OCI-LY3 (cell line): ENCODE data around the gene ALDH9A1.

ENCODE experiments used
- H2AFZ ChIP-seq: fragments of 200-600, 300-600 bp; shearing (Covaris generic); 2 replicates; pipeline ENCODE4 v1.6.0; 2014; ENCODE audit warnings: antibody characterized with exemption, low read depth, low read length
- H3K27ac ChIP-seq: fragments of 200-600, 300-600 bp; sonication (generic); 2 replicates; pipeline ENCODE4 v1.5.1; 2014; ENCODE audit warnings: mild to moderate bottlenecking, low read length, moderate library complexity, mixed read lengths
- H3K27me3 ChIP-seq: fragments of 200-600, 300-600 bp; sonication (generic); 2 replicates; pipeline ENCODE4 v1.6.1; 2014; ENCODE audit warnings: low read depth, low read length, mixed read lengths
- H3K36me3 ChIP-seq: fragments of 200-600, 300-600 bp; sonication (generic); replicated peaks from 2 replicates; pipeline ENCODE3; 2014; ENCODE audit warnings: low read depth, low read length, mixed read lengths
- H3K4me1 ChIP-seq: fragments of 300-600, 200-600 bp; sonication (generic); 2 replicates; pipeline ENCODE4 v1.6.1; 2014; ENCODE audit warnings: low read length, mixed read lengths
- H3K4me2 ChIP-seq: fragments of 200-600, 300-600 bp; sonication (generic); 2 replicates; pipeline ENCODE4 v1.6.1; 2014; ENCODE audit warnings: low read length, mixed read lengths
- H3K4me3 ChIP-seq: fragments of 300-600, 200-600 bp; sonication (generic); 2 replicates; pipeline ENCODE4 v1.5.1; 2014; ENCODE audit warnings: antibody characterized with exemption, mild to moderate bottlenecking, low read length, moderate library complexity
- H3K79me2 ChIP-seq: fragments of 300-600, 200-600 bp; shearing (Covaris generic); 2 replicates; pipeline ENCODE4 v1.6.1; 2014; ENCODE audit warnings: mild to moderate bottlenecking, low read length, mixed read lengths
- H3K9ac ChIP-seq: fragments of 300-600, 200-600 bp; shearing (Covaris generic); 2 replicates; pipeline ENCODE4 v1.6.0; 2014; ENCODE audit warnings: mild to moderate bottlenecking, low read length, moderate library complexity
- H3K9me3 ChIP-seq: fragments of 200-600, 300-600 bp; shearing (Covaris generic); 2 replicates; pipeline ENCODE4 v1.6.1; 2014; ENCODE audit warnings: low read length, mixed read lengths; ENCODE audit not compliant: insufficient read depth
- H4K20me1 ChIP-seq: fragments of 200-600, 300-600 bp; sonication (generic); 2 replicates; pipeline ENCODE4 v1.6.1; 2016; ENCODE audit warnings: low read length, mixed read lengths; ENCODE audit not compliant: insufficient read depth
- EZH2phosphoT487 ChIP-seq: fragments of 200-600 bp; shearing (Covaris generic); IDR thresholded peaks from 2 replicates; pipeline ENCODE4 v1.6.1; 2018; ENCODE audit warnings: antibody characterized with exemption, mixed run types, low read depth
- TF ChIP-seq, protein P1 (sequence below): fragments of 200-600, 300-600 bp; sonication (generic); IDR thresholded peaks from 2 replicates; pipeline ENCODE4 v1.5.1; 2014; ENCODE audit warnings: antibody characterized with exemption, low read length, low read depth

The ALDH9A1 gene

DNA sequence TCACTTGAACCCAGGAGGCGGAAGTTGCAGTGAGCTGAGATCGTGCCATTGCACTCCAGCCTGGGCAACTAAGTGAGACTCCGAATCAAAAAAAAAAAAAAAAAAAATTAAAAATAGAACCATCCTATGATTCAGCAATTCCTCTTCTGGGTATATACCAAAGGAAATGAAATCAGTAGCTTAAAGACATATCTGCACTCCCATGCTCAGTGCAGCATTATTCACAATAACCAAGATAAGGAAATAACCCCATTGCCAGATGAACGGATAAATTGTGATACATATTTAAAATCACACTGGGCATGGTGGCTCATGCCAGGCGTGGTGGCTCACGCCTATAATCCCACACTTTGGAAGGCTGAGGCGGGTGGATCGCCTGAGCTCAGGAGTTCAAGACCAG lies 23.8 kb downstream of the ALDH9A1 start:
- Histone ChIP-seq H2AFZ (no peak overlapping the region), H3K9ac (no peak overlapping the region), H3K79me2 (no peaks in the 10 kb centered on the region), H3K36me3 (peaks cover 29% of the 10 kb centered on the region), H3K4me3 (no peak overlapping the region), H3K4me1 (no peaks in the 10 kb centered on the region), H3K27ac (no peak overlapping the region), H3K9me3 (no peaks in the 10 kb centered on the region), H4K20me1 (no peaks in the 10 kb centered on the region), H3K27me3 (no peaks in the 10 kb centered on the region), H3K4me2 (no peak overlapping the region)
- TF ChIP-seq, protein P1, sequence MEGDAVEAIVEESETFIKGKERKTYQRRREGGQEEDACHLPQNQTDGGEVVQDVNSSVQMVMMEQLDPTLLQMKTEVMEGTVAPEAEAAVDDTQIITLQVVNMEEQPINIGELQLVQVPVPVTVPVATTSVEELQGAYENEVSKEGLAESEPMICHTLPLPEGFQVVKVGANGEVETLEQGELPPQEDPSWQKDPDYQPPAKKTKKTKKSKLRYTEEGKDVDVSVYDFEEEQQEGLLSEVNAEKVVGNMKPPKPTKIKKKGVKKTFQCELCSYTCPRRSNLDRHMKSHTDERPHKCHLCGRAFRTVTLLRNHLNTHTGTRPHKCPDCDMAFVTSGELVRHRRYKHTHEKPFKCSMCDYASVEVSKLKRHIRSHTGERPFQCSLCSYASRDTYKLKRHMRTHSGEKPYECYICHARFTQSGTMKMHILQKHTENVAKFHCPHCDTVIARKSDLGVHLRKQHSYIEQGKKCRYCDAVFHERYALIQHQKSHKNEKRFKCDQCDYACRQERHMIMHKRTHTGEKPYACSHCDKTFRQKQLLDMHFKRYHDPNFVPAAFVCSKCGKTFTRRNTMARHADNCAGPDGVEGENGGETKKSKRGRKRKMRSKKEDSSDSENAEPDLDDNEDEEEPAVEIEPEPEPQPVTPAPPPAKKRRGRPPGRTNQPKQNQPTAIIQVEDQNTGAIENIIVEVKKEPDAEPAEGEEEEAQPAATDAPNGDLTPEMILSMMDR, result no peak
- no peak for TF ChIP-seq EZH2phosphoT487

DNA sequence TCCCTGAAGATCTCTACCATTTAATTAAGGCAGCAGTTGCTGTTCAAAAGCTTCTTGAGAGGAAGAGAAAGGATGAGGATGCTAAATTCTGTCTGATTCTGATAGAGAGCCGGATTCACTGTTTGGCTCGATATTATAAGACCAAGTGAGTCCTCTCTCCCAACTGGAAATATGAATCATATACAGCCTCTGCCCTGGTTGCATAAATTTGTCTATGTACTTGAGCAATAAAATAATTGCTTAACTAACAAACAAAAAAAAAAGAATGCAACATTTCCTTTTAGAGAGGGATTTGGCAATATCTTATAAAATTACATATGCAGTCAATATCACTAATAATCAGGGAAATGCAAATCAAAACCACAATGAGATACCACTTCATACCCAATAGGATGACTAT lies 26.8 kb downstream of the ALDH9A1 start:
- no peaks in the 10 kb centered on the region for H3K4me1 ChIP-seq
- no peak overlapping the region for H3K9ac ChIP-seq
- no peaks in the 10 kb centered on the region for H4K20me1 ChIP-seq
- no peaks in the 10 kb centered on the region for H3K27me3 ChIP-seq
- H2AFZ ChIP-seq, result no peak overlapping the region
- H3K79me2 ChIP-seq, result no peaks in the 10 kb centered on the region
- no peaks in the 10 kb centered on the region for H3K9me3 ChIP-seq
- H3K4me3 ChIP-seq, result no peak overlapping the region
- no peak for TF ChIP-seq EZH2phosphoT487
- TF ChIP-seq, protein P1, result no peak
- no peak overlapping the region for H3K27ac ChIP-seq
- H3K36me3 ChIP-seq, result peaks cover 33% of the 10 kb centered on the region
- no peak overlapping the region for H3K4me2 ChIP-seq

DNA sequence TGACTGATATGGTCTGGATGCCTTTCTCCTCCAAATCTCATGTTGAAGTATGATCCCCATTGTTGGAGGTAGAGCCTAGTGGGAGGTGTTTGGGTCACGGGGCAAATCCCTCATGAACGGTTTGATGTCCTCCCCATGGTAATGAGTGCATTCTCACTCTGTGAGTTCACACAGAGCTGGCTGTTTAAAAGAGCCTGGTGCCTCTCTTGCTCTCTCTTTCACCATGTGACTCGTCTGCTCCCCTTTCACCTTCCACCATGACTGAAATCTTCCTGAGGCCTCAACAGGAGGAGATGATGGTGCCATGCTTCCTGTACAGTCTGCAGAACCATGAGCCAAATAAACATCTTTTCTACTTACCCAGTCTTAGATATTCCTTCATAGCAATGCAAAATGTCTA lies 30.2 kb downstream of the ALDH9A1 start:
- Histone ChIP-seq H3K79me2 (no peaks in the 10 kb centered on the region), H3K27ac (no peak overlapping the region), H3K9me3 (no peaks in the 10 kb centered on the region), H3K4me1 (no peaks in the 10 kb centered on the region), H3K36me3 (peaks cover 56% of the 10 kb centered on the region), H3K9ac (no peak overlapping the region), H4K20me1 (no peaks in the 10 kb centered on the region), H3K4me2 (no peak overlapping the region), H2AFZ (no peak overlapping the region), H3K4me3 (no peak overlapping the region), H3K27me3 (no peaks in the 10 kb centered on the region)
- TF ChIP-seq, protein P1, result no peak
- no peak for TF ChIP-seq EZH2phosphoT487

DNA sequence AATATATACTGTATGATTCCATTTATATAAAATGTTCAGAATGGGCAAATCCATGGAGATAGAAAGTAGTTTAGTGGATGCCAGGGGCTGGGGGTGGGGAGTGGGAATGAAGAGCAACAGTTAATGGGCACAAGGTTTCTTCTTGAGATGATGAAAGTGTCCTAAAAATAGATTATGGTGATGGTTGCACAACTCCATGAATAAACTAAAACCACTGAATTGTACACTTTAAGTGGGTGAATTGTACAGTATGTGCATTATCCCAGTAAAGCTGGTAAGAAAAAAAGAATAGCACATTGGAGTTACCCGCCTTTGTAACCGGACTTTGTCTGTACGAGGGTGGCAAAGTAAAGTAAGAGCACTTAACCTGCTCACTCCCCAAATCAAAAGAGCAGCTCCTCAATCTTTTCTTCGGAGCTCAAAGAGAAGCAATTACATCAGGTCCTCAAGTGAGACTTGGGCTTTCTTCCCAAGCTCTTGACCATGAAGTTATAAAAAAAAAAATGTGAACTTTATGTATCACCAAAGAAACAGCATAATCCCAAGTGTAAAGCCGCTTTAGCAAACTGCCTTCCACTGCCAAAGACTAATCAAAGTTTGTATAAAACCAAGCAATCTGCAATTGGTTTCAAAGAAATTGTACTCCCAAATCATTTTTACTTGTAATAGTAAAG lies 32.1 kb downstream of the ALDH9A1 start:
- Histone ChIP-seq H3K79me2 (no peaks in the 10 kb centered on the region), H3K4me2 (no peak overlapping the region), H3K27me3 (no peaks in the 10 kb centered on the region), H3K4me1 (no peaks in the 10 kb centered on the region), H3K9me3 (no peaks in the 10 kb centered on the region), H2AFZ (no peak overlapping the region), H3K27ac (no peak overlapping the region), H3K36me3 (peaks cover 63% of the 10 kb centered on the region), H3K9ac (no peak overlapping the region), H4K20me1 (no peaks in the 10 kb centered on the region), H3K4me3 (no peak overlapping the region)
- TF ChIP-seq, protein P1, result no peak
- TF ChIP-seq EZH2phosphoT487, result no peak
